Ectodermal cell (in vitro differentiated cells): Measurements from ENCODE around the gene STK38.
"Not testable (repeated sequence)": the region's sequence is repeated elsewhere in the genome, so short reads cannot be mapped to it uniquely, and the experiment has no call there.

Experiments
- H3K27ac ChIP-seq: 2 replicates; pipeline ENCODE4 v1.7.0; 2013; ENCODE audit warnings: mild to moderate bottlenecking, low read depth, low read length; ENCODE audit not compliant: insufficient read depth, poor library complexity, severe bottlenecking
- H3K27me3 ChIP-seq: 2 replicates; pipeline ENCODE4 v1.7.0; 2013; ENCODE audit warnings: mild to moderate bottlenecking, low read length; ENCODE audit not compliant: insufficient read depth, control insufficient read depth, poor library complexity, severe bottlenecking
- H3K36me3 ChIP-seq: one replicate; pipeline ENCODE4 v1.7.0; 2013; ENCODE audit warnings: low read length; ENCODE audit not compliant: control insufficient read depth, insufficient read depth
- H3K4me1 ChIP-seq: one replicate; pipeline ENCODE4 v1.7.0; 2013; ENCODE audit warnings: low read length; ENCODE audit not compliant: control insufficient read depth, insufficient read depth
- H3K4me3 ChIP-seq: 2 replicates; pipeline ENCODE4 v1.7.0; 2013; ENCODE audit warnings: low read depth, low read length, control low read depth; ENCODE audit not compliant: insufficient read depth
- H3K9me3 ChIP-seq: 2 replicates; pipeline ENCODE4 v1.7.0; 2013; ENCODE audit warnings: mild to moderate bottlenecking, low read length, moderate library complexity; ENCODE audit not compliant: control insufficient read depth
- WGBS, 2 experiments: methylation state at CpG; one replicate each; pipeline ENCODE4 v1.1.7; 2013; ENCODE audit warnings: missing lambda C conversion rate in 2 of 2; 5-methylcytosine and 5-hydroxymethylcytosine counted together

The STK38 gene

DNA sequence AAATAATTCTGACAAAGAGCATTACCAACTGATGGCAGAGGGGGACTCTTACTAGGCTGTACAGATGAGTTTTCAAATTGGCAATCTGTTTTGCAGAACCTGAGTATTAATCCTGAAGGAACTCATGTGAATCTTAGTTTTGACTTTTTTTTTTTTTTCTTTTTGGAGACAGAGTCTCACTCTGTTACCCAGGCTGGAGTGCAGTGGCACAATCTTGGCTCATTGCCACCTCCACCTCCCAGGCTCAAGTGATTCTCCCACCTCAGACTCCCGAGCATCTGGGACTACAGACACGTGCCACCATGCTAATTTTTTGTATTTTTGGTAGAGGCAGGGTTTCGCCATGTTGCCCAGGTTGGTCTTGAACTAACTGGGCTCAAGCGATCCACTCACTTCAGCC lies 55.2 kb downstream of the STK38 start:
- Histone ChIP-seq H3K9me3 (no peaks in the 10 kb centered on the region), H3K27ac (no peak overlapping the region), H3K4me3 (no peak overlapping the region), H3K27me3 (no peaks in the 10 kb centered on the region), H3K4me1 (peaks cover 7% of the 10 kb centered on the region), H3K36me3 (peaks cover 22% of the 10 kb centered on the region)
- WGBS, 2 experiments, result 91 to 93% methylated on average over 4 of the region's 4 CpGs

DNA sequence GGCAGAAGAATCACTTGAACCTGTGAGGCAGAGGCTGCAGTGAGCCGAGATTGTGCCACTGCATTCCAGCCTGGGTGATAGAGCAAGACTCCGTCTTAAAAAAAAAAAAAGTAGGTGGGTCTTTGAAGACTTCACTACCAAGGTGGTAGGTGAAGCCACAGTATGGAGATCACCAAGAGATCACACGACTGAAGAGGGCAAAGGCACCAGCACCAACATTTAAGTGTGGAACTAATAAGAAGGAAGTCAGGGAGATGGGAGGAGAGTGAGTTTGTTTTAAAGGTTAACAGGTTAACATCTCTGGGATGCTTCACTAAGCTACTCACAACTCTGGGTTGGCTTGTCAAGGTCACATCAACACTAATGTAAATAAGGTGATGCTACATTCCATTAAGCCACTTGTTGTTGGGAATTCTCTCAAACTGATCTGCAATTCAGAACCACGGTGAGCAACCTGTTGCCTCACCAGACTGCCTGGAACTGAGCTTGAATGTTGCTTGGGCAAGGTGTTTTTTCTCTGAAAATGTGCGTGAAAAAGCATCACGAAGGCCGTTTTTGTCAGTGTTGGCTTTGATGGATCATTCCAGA lies 55.8 kb downstream of the STK38 start:
- Histone ChIP-seq H3K27ac (no peak overlapping the region), H3K4me1 (peaks cover 7% of the 10 kb centered on the region), H3K4me3 (no peak overlapping the region), H3K27me3 (no peaks in the 10 kb centered on the region), H3K9me3 (no peaks in the 10 kb centered on the region), H3K36me3 (peaks cover 20% of the 10 kb centered on the region)
- WGBS, 2 experiments, result 92 to 94% methylated on average over 7 of the region's 7 CpGs

DNA sequence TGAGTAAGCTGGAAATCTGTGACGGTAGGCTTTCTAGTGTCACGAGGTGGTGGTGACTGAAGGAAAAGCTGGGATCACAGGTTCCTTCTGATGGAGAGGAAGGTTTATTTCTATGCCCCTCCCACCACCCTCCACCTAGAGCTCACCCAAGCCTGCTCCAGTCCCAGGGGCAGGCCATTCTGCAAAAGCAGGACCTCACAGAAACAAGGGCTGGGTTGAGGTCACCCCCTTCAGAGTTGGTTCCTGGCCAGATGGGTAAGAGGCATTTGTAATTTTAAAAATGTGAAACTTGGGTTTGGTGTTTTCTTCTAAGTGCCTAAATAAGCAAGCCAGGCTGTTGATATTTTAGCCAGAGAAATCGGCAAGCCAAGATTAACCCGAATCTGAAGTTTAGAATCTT lies 57.9 kb downstream of the STK38 start:
- H3K36me3 ChIP-seq, result peaks cover 6% of the 10 kb centered on the region
- H3K4me1 ChIP-seq, result peaks cover 6% of the 10 kb centered on the region
- no peak overlapping the region for H3K27ac ChIP-seq
- H3K27me3 ChIP-seq, result no peaks in the 10 kb centered on the region
- 90 to 95% methylated on average over 2 to 4 of the region's 4 CpGs for WGBS, 2 experiments
- H3K9me3 ChIP-seq, result no peaks in the 10 kb centered on the region
- H3K4me3 ChIP-seq, result no peak overlapping the region

DNA sequence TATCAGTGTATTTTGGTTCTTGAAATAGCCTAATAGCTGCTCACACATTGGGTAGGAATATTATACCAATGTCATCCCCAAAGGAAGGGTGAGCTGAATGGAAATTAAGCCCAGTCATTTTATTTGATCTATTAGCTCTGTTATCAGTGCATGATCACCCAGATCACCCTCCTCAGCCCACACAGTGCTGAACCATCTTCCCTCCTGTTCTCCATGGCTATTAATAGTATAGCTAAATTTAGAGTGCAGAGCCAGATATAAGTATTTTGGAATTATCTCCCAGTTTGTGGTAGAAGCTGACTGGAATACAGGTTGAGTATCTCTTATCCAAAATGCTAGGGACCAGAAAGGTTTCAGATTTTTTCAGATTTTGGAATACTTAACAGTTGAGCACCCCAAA lies 59.1 kb downstream of the STK38 start:
- Histone ChIP-seq H3K27me3 (no peaks in the 10 kb centered on the region), H3K27ac (no peak overlapping the region), H3K36me3 (peaks cover 6% of the 10 kb centered on the region), H3K4me1 (no peaks in the 10 kb centered on the region), H3K9me3 (no peaks in the 10 kb centered on the region), H3K4me3 (no peak overlapping the region)

DNA sequence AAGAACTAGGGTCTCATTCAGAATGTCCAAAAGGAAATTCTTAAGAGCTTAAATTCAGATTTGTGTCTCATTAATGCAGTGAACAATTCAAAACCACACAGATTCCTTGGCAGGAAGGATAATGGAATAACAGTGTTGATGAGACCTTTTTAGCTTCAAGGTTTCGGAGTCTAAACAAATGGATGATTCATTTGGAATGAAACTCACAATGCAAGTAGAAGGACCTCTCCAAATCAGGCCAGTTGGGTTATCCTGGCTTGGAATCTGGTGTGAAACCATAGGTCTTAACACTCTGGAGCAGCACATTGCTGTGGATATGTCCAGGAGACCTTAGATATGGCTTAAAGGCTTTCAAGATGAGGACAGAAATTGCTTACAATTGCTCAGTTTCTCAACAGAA lies 59.6 kb downstream of the STK38 start:
- Histone ChIP-seq H3K27ac (no peak overlapping the region), H3K4me1 (no peaks in the 10 kb centered on the region), H3K36me3 (peaks cover 7% of the 10 kb centered on the region), H3K27me3 (no peaks in the 10 kb centered on the region), H3K4me3 (no peak overlapping the region), H3K9me3 (no peaks in the 10 kb centered on the region)
- WGBS, 2 experiments, result 96 to 100% methylated on average over 1 of the region's 1 CpG

DNA sequence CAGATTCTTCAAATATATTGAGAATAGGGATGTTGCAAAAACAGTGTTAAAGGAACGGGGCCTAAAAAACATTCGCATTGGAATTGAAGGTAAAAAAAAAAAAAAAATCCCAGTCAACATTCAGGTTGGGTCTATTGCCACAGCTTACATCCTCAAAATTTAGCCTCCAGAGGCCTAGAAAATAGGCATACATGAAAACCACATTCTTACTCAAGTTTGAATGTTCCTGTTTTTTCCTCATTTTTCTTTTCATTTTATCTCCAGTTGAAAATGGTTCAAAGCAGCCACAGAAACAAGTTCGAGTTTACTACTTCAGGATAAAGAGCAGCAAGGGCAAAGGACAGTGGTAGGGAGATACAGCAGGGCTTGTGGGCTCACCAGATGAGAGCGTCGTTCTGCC lies 62.5 kb downstream of the STK38 start:
- H3K27me3 ChIP-seq, result no peaks in the 10 kb centered on the region
- H3K4me3 ChIP-seq, result no peak overlapping the region
- H3K27ac ChIP-seq, result no peak overlapping the region
- H3K9me3 ChIP-seq, result no peaks in the 10 kb centered on the region
- H3K4me1 ChIP-seq, result no peaks in the 10 kb centered on the region
- 87 to 95% methylated on average over 5 of the region's 5 CpGs for WGBS, 2 experiments
- peaks cover 24% of the 10 kb centered on the region for H3K36me3 ChIP-seq

DNA sequence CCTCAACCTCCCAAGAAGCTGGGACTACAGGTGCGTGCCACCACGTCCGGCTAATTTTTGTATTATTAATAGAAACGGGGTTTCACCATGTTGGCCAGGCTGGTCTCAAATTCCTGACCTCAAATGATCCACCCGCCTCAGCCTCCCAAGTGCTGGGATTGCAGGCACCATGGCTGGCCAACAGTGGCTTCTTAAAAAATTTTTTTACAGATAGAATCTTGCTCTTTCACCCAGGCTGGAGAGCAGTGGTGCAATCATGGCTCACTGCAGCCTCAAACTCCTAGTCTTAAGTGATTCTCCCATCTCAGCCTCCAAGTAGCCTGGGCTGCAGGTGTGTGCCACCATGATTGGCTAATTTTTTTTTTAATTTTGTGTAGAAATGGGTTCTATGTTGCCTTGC lies 64.0 kb downstream of the STK38 start:
- not testable (repeated sequence) for H3K27me3 ChIP-seq, H3K9me3 ChIP-seq, H3K4me3 ChIP-seq, H3K4me1 ChIP-seq, H3K27ac ChIP-seq
- H3K36me3 ChIP-seq, result peaks cover 24% of the 10 kb centered on the region
- 91 to 97% methylated on average over 5 of the region's 5 CpGs for WGBS, 2 experiments

DNA sequence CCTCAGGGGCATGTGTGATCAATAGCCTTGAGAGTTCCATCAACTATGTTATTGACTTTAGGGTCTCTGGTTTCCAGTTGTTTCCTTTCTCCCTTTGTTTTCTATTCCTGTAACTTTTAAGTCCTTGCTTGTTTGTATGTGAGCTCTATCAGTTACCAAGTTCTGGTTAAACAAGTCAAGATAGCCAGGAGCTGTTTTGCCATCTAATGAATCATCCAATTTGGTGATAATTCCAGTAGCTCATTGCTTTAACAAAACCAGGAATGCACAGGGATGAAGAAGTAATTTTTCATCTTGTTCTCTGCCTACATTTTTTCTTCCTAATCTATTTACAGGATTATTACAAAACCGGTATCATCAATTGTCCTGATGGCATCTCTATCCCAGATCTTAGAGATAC lies 68.0 kb downstream of the STK38 start:
- Histone ChIP-seq H3K36me3 (peaks cover 18% of the 10 kb centered on the region), H3K27ac (no peak overlapping the region)

DNA sequence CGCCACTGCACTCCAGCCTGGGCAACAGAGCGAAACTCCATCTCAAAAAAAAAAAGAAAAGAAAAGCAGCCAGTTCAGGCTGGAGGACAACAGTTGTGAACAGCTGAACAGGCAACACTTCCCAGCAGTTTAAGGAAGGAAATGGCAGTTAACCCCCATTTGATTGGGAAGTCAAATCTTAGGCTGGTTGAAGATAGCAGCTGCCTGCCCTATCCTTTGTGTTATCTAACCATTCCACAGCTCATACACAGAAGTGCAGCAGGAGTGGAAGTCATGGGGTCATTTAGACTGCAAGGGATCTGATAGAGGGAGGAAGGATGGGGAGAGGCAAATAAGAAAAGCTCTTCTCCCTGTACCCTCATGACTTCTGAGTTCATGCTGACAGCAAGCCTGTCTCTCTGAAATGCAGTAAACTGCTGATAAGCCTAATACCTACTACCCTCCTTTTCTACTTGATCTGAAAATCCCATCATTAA lies 69.2 kb downstream of the STK38 start:
- Histone ChIP-seq H3K27me3 (no peaks in the 10 kb centered on the region), H3K27ac (no peak overlapping the region), H3K4me1 (no peaks in the 10 kb centered on the region), H3K9me3 (no peaks in the 10 kb centered on the region), H3K4me3 (no peak overlapping the region), H3K36me3 (peaks cover 18% of the 10 kb centered on the region)
- whole genome bisulfite sequencing, 2 experiments, result 90 to 96% methylated on average over 2 of the region's 2 CpGs

More for the DNA sequence above, 68.0 kb downstream of the STK38 start:
- WGBS, 2 experiments, result 94 to 100% methylated on average over 1 of the region's 1 CpG
- Histone ChIP-seq H3K4me1 (no peaks in the 10 kb centered on the region), H3K9me3 (no peaks in the 10 kb centered on the region), H3K27me3 (no peaks in the 10 kb centered on the region), H3K4me3 (no peak overlapping the region)

DNA sequence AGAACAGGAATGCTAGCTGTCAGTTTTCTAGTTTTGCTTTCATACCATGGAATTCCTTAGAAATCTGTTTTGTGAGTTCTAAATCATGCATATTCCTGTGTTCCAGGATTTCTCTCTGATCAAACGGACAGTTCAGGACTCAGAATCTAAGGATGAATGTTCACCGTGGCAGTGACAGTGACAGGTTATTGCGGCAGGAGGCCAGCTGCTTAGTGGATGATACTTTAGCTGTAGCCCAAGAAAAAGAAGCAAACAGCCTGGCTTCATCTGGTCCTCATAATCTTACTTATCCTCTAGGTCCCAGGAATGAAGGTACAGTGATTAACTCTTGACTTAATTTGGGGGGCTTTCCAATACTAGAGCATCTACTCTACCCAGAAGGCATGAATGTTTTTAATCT lies 77.3 kb downstream of the STK38 start:
- Histone ChIP-seq H3K27me3 (no peaks in the 10 kb centered on the region), H3K4me1 (no peaks in the 10 kb centered on the region), H3K27ac (no peak overlapping the region), H3K9me3 (no peaks in the 10 kb centered on the region), H3K36me3 (peaks cover 5% of the 10 kb centered on the region), H3K4me3 (no peak overlapping the region)
- WGBS, 2 experiments, result 97 to 98% methylated on average over 3 of the region's 3 CpGs

DNA sequence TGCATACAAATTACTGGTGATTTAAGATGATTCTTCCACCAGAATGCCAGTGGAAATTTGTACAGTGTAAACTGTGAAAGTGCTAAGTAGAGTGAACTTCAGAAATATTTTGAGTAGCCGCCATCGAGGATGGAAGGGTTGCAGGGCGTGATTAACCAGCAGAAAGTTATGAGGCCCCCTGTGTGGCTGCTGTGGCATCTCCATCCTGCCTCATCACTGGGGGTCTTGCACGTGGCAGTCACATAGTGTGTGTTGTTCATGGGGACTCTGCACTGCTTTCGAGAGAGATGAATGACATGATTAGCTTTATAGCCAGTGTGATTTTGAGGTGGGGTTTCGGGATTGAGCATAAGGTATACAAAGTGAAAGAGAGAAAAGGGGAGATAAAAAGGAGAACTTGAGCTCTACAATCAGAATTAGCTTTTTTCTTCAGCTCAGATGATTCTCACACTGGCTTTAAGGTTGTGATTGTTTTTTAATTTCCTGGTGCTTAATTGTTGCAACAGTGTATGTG lies 78.1 kb downstream of the STK38 start:
- no peak overlapping the region for H3K4me3 ChIP-seq
- no peaks in the 10 kb centered on the region for H3K4me1 ChIP-seq
- H3K9me3 ChIP-seq, result no peaks in the 10 kb centered on the region
- WGBS, 2 experiments, result 89 to 91% methylated on average over 6 of the region's 6 CpGs
- peaks cover 5% of the 10 kb centered on the region for H3K36me3 ChIP-seq
- no peaks in the 10 kb centered on the region for H3K27me3 ChIP-seq
- H3K27ac ChIP-seq, result no peak overlapping the region
